ENCODE results near the gene CHSY1.
"Not testable (repeated sequence)": the region's sequence is repeated elsewhere in the genome, so short reads cannot be mapped to it uniquely, and the experiment has no call there.

The CHSY1 gene

DNA sequence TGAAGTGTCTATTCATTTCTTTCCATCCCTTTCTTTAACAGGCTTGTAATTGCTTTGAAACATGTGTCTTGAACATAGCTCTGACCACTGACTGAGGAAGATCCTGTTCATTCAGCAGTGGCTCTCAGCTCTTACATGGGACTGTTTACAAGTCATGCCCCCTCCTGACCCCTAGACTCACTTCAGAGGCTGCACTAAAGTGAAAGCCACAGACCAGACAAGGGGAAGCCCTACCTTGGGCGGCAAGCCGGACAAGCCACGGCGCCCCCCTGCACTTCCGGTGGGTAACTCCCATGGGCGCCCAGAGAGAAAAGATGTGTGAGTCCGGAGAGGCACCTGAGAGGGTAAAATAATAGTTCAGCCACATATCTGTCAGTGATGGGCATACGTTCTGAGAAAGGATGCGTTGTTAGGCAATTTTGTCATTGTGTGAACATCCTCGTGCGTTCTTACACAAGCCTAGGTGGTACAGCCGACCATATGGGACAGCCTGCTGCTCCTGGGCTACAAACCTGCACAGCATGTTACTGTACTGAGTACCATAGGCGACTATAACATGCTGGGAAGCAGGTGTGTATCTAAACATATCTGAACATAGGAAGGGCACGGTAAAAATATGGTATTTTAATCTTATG is 116.2 kb downstream of the CHSY1 start:
- no peak for DNase-seq (ENCODE audit: low read depth in 2 of 2)

DNA sequence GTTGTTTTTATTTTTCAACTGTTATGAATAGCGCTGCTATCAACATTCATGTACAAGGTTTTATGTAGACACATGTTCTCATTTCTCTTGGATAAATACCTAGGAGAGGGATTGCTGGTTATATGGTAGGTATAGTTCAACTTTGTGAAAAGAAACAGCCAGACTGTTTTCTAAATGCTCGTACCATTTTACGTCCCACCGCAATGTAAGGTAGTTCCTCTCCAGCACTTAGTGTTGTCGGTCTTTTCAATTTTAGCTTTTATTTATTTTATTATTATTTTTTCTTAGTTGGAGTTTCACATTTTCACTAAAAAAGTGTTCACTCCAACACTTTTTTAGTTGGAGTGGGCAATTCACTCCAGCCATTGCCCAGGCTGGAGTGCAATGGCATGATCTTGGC is 117.1 kb downstream of the CHSY1 start:
- DNase-seq (ENCODE audit: low read depth in 2 of 2) = no peak

DNA sequence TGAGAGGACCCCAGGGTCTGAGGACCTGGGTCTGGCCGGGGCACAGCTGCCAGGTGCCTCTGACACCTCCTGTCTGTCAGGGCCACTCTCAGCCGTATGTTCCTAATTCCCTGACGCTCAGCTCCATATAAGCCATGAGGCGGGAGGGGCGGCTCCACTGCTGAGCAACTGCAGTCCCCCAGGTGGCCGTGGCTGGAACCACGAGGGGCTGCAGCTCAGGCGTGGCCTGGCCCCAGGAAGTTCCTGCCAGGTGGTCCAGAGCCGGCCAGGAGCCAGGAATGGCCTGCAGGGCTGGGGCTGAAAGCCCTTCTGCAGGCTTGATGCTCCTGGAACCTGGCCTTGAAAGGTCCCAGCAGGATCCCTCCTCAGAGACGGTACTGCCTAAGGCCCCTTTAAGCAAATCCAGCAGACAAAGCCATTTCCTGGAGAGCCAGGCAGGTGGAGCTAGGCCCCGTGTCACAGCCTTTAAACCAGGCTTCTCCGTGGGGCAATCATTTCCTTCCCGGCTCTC is 118.0 kb downstream of the CHSY1 start:
- no peak for DNase-seq (ENCODE audit: low read depth in 2 of 2)

DNA sequence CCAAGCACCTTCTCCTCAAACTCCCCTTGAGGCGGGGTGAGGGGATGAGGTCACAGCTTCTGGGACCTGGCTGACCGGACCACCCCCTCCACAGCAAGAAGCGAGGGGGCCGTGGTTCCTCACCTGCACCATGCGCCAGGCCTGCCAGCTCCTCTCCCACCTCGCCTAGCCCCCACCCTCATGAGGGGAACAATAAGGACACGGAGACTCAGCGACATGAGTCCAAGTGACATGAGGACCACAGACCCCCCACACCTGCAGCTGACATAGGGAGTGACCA is 118.7 kb downstream of the CHSY1 start:
- no peak for DNase-seq (ENCODE audit: low read depth in 2 of 2)

DNA sequence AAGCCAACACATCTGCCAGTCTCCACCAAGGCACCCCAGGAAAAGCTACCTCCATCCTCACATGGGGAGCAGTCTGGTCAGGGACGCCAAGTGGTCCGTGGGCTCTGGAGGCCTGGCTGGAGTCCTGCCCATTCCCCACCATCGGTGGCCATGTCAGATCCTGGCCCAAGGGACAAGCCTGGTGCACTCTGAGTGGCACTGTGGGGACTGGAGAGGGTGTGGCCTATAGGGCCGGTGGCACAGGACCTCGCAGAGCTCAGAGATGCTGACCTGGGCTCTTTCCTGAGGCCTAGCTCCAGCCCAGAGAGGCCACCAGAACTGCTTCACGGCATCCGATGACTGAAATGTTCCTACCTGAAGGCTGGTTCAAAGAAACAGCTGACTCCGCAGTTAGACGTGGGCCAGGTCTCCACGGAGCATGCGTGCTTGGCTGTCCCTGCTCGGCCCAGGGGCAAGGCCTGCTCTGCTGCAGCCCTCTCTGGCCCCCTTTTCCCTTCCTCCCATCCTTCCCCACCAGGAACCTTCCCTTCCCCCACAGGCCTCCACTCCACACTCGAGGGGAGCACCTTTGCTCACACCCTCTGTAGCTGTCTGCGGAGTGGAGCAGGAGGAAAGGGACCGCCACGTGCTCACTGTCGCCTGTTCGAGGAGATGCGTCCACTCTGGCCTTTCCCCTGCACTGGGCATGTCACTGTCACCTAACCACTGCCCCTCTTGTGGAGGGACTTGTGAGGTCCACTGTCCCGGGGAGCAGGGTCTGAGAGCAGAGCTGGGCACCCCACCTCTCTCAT is 119.3 kb downstream of the CHSY1 start:
- no peak for DNase-seq (ENCODE audit: low read depth in 2 of 2)

DNA sequence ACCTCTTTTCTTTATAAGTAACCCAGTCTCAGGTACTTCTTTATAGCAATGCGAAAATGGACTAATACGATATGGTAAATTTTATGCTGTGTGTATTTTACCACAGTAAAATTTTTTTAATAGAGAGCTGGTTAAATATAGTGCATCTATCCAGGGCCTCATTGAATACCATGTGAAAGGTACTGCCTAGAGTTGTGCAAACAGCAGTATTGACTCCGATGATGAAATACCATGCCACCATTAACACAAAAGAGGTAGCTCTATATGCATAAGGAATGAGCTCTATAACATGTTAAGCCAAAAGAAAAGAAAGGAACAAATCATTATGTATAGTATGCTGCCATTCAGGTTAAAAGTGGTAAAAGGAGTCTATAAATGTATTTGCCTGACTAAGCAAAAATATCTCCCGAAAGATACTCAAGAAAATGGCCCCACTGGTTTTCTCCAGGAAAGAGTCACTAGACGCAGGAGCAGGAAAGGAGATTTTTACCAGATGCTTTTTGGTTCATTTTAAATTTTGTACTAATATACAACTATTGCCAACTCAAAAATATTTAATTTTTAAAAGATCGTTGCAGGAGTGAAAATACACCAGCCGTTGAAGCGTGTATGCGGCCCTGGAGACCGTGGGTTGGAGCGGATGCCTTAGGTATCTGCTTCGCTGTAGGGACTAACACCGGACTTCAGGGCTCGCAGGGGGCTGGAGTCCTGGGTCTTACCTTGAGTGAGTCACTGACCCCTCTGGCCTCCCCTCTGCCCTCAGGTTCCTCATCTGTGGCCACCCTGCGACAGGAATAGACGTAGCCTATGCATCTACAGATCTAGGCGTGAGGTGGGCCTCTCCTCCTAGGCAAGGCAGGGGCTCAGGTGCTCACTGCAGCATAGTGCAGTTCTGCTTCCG is 120.1 kb downstream of the CHSY1 start:
- no peak for DNase-seq (ENCODE audit: low read depth in 2 of 2)

DNA sequence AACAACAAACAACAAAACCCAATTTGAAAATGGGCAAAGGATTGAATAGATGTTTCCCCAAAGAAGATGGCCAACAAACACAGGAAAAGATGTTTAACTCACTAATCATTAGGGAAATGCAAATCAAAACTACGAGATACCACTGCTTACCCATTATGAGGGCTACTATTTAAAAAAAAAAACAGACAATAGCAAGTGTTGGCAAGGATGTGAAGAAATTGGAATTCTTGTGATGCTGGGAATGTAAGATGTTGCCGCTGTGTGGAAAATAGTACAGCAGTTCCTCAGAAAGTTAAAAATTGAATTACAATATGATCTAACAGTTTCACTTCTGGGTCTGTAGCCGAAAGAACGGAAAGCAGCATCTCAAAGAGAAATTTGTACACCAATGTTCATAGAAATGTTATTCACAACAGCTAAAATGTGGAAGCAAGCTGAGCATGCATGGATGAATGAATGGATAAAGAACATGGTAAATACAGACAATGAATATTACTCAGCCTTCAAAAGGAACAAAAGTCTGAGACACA is 121.9 kb downstream of the CHSY1 start:
- no peak for DNase-seq (ENCODE audit: low read depth in 2 of 2)

DNA sequence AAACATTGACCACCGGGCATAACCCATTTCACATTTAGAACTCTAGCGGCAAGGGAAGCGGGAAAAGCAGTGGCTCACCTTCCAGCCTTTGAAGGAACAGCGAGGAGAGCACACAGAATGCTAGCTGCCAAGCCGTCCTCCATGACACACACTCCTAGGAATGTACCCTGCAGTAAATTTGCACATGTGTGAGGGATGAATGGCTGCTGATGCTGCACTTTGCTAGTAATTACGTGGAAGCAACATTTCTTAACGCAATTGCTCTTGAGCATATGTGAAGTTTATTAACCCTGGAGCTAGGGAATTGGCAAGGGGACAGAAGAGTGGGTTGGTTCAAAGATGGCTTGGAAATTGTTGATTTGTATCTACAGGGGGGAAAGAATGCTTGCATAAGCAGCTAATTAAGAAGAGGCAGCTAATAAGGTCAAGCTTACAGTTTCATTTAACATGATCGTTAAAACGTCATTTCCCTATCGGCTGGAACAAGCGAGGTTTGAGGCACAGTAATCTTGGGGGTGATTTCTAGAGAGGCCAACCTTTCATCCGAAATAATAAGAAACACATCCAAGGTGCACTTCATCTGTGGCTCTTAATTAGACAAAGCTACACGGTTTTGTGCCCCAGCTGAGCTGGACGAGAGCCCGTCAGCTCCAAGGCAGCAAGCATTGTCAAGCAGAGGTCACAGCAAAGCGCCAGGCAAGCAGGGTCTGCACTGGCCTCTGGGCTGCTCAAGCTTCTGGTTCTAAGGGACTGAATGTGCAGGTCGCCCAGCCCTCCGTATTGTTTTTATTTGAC is 123.4 kb downstream of the CHSY1 start:
- DNase-seq (ENCODE audit: low read depth in 2 of 2) = no peak

DNA sequence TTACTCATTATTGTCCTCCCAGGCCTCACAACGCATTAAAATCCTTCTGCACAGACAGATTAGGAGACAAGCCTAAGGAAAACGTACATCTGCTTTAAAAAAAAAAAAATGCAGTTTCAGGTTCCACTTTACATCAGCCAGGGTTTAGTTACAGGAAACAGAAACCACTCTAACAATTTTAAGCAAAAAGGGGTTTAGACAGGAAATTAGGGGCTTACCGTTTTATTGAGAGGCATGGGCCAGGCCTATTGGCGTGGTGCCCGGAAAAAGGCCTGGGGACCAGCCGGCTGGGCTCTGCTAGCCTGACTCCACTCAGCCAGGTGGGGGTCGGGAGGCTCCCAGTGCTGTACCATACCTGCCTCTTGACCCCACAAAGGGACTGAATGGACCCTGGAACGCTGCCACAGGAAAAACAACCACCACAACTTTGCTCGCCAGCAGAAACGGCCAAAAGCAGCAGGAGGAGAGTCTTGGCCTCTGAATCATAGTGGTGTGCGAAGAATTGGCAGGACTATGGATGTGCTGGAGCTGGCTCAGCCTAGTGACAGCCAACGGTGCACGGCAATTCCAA is 124.3 kb downstream of the CHSY1 start:
- DNase-seq (ENCODE audit: low read depth in 2 of 2) = peak in 1 of 2 donors; percentile 31

DNA sequence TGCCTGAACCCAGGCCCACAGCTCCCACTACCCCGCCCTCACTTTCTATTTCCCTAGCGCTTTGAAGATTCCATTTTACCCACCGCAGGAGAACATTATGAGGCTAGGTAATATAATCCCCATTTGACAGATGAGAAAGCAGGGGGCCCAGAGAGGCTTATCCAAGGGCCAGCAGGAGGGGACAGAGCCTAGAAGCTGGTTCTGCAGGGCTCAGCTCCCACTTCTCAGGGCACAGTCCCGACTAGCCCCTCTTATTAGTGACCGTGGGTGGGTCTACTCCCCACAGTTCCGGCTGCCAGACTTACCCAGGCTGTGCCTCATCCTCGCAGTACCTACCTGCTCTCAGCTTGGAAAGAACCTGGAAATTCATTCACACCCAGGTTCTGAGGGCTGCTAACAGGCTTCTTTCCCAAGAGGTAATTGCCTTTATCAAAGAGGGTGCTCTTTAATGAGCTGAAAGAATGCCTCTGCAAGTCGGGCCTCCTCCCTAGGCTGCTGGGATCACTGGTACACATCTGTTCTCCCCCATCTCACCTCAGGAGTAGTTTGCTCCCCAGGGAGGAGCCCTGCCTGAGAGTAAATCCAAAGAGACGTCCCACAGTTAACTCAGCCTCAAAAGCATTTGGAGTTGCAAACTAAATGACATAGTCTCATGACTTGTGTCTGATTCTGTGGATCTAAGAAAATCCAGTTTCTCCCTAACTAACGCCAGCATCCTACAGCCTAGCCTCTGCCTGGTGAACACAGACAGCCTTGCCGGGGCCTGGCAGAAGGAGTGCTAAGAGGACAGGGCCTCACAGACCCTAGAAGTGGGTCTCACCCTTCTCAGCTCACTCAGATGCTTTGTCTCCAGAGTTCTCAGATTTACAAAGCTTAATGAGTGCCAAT is 125.0 kb downstream of the CHSY1 start:
- DNase-seq (ENCODE audit: low read depth in 2 of 2) = peak in 1 of 2 donors; percentile 18

DNA sequence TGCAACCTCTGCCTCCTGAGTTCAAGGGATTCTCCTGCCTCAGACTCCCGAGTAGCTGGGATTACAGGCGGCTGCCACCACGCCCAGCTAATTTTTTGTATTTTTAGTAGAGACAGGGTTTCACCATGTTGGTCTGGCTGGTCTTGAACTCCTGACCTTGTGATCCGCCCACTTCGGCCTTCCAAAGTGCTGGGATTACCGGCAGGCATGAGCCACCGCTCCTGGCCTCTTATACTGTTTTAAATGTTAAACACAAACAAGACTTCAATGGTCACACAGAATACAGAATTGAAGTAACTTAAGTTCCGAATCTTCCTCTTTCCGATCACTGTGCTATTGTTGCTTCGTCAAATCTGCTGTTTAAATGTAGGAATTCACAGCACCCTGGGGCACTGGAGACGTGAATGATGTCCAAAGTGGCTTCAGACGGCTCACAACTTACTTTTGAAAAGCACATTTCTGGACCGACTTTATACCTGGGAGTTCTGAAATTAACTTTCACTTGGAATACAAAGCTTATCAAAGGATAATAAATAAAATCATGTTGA is 125.9 kb downstream of the CHSY1 start:
- not testable (repeated sequence) for DNase-seq (ENCODE audit: low read depth in 2 of 2)
